Measurements from ENCODE around the gene STAT4. TPM values are rescaled to one million over a fixed set of nuclear protein-coding genes. Genes with fewer than 3 reads are reported as not detected.
A peak's percentile ranks its signal among the peaks of the same experiment; 100 is the strongest.

The STAT4 gene
- total RNA-seq, 2 experiments from 2014 or later: 70.8 to 72.2 TPM

DNA sequence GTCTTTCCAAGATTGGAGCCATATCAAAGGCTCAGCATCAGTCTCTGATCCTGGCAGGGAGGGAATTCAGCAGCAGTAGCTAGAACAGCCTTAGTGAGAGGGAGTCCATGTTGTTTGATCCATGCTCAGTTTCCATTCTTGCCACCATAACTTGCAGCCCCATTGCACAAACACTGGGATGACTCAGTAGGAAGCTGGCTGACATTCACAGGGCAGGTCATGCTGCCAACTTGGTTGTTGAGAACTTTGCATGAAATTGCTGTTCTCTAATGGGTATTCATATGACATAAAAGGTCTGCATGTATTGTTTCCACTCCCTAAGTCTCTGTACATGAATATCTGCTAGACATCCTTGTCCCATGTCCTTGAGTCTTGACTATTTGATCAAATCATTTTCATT lies 29.9 kb upstream of the STAT4 start:
- no peaks in the 10 kb centered on the region for H3K36me3 Mint-ChIP-seq (ENCODE audit: low read depth)
- peaks cover 35% of the 10 kb centered on the region for H3K4me1 Mint-ChIP-seq (ENCODE audit: low read depth)
- H3K27ac Mint-ChIP-seq: no peak overlapping the region
- no peaks in the 10 kb centered on the region for H3K27me3 Mint-ChIP-seq
- no peaks in the 10 kb centered on the region for H3K9me3 Mint-ChIP-seq
- TF ChIP-seq, protein P1, sequence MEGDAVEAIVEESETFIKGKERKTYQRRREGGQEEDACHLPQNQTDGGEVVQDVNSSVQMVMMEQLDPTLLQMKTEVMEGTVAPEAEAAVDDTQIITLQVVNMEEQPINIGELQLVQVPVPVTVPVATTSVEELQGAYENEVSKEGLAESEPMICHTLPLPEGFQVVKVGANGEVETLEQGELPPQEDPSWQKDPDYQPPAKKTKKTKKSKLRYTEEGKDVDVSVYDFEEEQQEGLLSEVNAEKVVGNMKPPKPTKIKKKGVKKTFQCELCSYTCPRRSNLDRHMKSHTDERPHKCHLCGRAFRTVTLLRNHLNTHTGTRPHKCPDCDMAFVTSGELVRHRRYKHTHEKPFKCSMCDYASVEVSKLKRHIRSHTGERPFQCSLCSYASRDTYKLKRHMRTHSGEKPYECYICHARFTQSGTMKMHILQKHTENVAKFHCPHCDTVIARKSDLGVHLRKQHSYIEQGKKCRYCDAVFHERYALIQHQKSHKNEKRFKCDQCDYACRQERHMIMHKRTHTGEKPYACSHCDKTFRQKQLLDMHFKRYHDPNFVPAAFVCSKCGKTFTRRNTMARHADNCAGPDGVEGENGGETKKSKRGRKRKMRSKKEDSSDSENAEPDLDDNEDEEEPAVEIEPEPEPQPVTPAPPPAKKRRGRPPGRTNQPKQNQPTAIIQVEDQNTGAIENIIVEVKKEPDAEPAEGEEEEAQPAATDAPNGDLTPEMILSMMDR (IDR thresholded peaks at IDR 0.05): no peak
- CTCF ChIA-PET: interaction anchor here (0.9 to 1.2 kb wide), 2 partner anchors 308 to 341 kb away, joined by 3 read pairs; no protein-coding TSS in a partner anchor
- no peak overlapping the region for H3K4me3 Mint-ChIP-seq
- ATAC-seq: peak; percentile 70
- DNase-seq: peak; percentile 35
- intact Hi-C loops (cut with micrococcal nuclease): no loop called here
- POLR2A ChIA-PET: interaction anchor here (0.6 kb wide), 1 partner anchor 10 kb away, joined by 4 read pairs; no protein-coding TSS in a partner anchor

DNA sequence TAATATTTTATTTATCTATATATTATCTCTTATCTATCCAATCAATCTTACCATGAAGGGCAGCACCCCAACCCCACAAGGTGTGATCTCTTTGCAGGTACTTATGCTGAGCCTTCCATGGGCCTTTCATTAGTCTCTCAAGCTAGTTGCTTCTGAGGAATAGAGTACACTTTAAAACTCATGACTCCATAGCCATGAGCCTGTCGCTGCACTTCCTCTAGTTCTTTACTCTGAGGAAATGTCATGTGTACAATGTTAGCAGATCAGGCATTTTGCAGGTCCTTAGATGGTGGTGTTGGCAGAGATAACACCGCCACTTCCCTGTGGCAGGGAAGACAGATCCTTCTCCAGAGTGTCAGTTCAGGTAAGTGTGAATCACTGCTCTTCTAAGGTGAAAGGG lies 29.5 kb upstream of the STAT4 start:
- Mint-ChIP-seq H3K4me3 (no peak overlapping the region), H3K27ac (no peak overlapping the region), H3K4me1 (ENCODE audit: low read depth) (peaks cover 38% of the 10 kb centered on the region), H3K9me3 (no peaks in the 10 kb centered on the region), H3K27me3 (no peaks in the 10 kb centered on the region), H3K36me3 (ENCODE audit: low read depth) (no peaks in the 10 kb centered on the region)
- ChIA-PET CTCF (no interaction called here), POLR2A (interaction anchor here (0.6 kb wide), 1 partner anchor 9 kb away, joined by 4 read pairs; no protein-coding TSS in a partner anchor)
- intact Hi-C loops (cut with micrococcal nuclease): no loop called here
- ATAC-seq (no peak), DNase-seq (no peak)
- TF ChIP-seq, protein P1 (IDR thresholded peaks at IDR 0.05): no peak

DNA sequence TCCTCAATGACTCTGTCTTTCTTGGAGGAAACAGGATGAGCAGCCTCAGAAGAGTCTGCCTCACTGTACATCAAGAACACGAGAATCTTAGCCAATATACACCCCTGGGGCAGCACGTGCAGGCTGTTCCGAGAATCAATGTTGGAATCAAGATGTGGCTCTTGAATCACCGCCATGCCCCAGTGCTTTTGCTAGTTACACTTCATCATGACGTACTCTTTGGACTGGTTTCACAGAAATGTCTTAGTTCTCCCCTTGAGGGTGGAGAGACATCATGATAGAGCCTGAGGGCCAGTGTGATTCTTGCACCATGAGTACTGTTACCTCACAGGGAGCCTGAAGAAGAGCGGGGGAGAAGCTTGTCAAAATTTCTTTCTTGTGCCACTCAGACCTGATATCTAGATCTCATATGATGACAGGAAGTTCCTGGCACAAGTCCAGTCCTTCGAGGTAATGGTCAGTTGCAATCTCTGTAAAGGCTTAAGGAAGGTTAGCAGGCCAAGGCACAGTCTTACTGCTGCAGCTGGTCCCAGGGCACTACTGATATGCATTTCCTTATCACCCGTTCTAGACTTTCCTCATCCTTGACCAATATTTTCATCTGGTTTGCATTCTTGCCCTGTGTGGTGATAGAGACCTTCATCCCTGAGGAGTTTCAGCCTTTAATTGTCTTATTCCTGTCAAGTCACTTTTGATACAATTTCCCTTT lies 28.2 kb upstream of the STAT4 start:
- Mint-ChIP-seq H3K9me3 (no peaks in the 10 kb centered on the region), H3K27ac (no peak overlapping the region), H3K4me1 (ENCODE audit: low read depth) (peaks cover 37% of the 10 kb centered on the region), H3K27me3 (no peaks in the 10 kb centered on the region), H3K36me3 (ENCODE audit: low read depth) (no peaks in the 10 kb centered on the region), H3K4me3 (no peak overlapping the region)
- no peak for DNase-seq
- ChIA-PET CTCF (no interaction called here), POLR2A (no interaction called here)
- TF ChIP-seq, protein P1 (IDR thresholded peaks at IDR 0.05): no peak
- intact Hi-C loops (cut with micrococcal nuclease): no loop called here
- no peak for ATAC-seq

DNA sequence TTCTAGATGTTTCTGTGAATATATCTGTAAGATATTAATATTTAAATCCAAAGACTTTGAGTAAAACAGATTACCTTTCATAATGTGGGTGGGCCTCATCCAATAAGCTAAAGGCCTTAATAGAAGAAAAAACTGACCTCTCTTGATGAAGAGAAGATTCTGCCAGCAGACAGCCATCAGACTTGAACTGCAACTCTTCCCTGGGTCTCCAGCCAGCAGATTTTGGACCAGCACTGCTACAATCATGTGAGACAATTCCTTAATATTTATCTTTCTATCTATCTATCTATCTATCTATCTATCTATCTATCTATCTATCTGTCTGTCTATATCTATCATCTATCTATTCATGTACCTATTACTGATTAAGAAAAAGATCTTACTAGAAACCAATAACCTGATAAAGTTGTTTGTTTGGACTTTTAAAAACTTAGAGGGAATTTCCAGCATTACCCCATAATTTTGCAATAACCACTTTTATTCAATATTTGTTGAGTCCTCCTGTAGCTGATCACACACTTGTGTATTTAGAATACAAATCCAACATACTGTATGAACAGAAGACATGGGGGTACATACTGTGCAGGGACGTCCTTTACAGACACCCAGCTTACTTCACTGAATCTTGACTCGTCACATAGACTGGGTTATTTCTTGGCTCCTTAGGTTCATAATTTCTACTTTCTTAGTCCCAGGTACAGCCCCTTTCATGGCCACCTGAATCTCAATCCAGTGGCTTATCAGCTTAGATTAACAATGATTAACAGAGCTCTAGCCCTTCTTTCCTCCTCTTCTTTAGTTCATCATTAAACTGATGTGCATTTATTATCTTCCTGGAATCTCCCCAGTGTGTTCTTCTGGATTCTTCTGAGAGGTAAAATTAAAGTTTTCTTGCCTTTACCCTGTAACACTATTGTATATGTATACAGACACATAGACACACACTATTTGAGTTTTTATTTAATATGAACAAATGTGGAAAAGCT lies 27.2 kb upstream of the STAT4 start:
- H3K27ac Mint-ChIP-seq: no peak overlapping the region
- no peaks in the 10 kb centered on the region for H3K27me3 Mint-ChIP-seq
- intact Hi-C loops (cut with micrococcal nuclease): no loop called here
- H3K9me3 Mint-ChIP-seq: no peaks in the 10 kb centered on the region
- H3K36me3 Mint-ChIP-seq (ENCODE audit: low read depth): no peaks in the 10 kb centered on the region
- ATAC-seq (no peak), DNase-seq (no peak)
- CTCF ChIA-PET: interaction anchor here (1.2 kb wide), 1 partner anchor 22 kb away, joined by 4 read pairs; no protein-coding TSS in a partner anchor
- TF ChIP-seq, protein P1 (IDR thresholded peaks at IDR 0.05): no peak
- POLR2A ChIA-PET: no interaction called here
- no peak overlapping the region for H3K4me3 Mint-ChIP-seq
- peaks cover 44% of the 10 kb centered on the region for H3K4me1 Mint-ChIP-seq (ENCODE audit: low read depth)

All from activated CD8-positive, alpha-beta T cell treated with anti-CD3 and anti-CD28 coated beads for 36 hours (primary cell).